Transverse colon (tissue), 4 donors: Measurements from ENCODE around the gene NEK7.

ENCODE experiments used
- EP300 ChIP-seq: sonication (generic); formaldehyde crosslinking; IDR thresholded peaks from one replicate; pipeline ENCODE4 v1.6.1; 2017; ENCODE audit warnings: antibody characterized with exemption, low read depth
- POLR2A ChIP-seq: fragments of 450-650 bp; IDR thresholded peaks from one replicate; pipeline ENCODE4 v1.6.1; 2016; ENCODE audit warnings: antibody characterized with exemption, mild to moderate bottlenecking, moderate library complexity
- POLR2AphosphoS5 ChIP-seq, 3 donors: sonication (generic); formaldehyde crosslinking; IDR thresholded peaks; one replicate each; pipeline ENCODE4 v1.6.1; 2016; ENCODE audit warnings: antibody characterized with exemption in 3 of 3
- TF ChIP-seq, protein P1 (sequence below), 5 experiments: fragments of 200-600 bp in 3 of 5; fragments of 450-650 bp in 2 of 5; sonication (generic) in 3 of 5; IDR thresholded peaks; 1 replicate in 2 of 5; 2 replicates in 3 of 5; pipeline ENCODE4 v1.5.1; 2016 to 2017; ENCODE audit warnings: antibody characterized with exemption in 5 of 5, inconsistent platforms in 3 of 5, mild to moderate bottlenecking in 2 of 5, moderate library complexity in 1 of 5

DNA sequence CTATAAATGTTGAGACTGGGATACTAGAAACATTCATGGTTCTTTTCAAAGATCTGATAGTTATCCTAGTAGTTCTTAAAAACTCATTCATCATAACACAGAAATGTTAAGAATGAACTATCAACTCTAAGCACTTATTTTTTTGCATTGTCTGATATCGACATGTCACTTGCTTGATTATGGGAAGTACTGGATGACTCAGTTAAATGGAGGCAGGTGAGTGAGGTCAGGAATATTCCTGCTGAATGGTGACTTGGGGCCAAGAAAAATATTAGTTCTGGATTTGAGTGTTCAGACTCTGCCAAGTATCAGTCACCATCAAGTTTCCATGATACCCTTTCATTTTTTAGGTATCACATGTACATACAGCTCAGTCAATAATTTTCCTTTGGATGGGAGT lies 63.6 kb downstream of the NEK7 start:
- TF ChIP-seq, protein P1, sequence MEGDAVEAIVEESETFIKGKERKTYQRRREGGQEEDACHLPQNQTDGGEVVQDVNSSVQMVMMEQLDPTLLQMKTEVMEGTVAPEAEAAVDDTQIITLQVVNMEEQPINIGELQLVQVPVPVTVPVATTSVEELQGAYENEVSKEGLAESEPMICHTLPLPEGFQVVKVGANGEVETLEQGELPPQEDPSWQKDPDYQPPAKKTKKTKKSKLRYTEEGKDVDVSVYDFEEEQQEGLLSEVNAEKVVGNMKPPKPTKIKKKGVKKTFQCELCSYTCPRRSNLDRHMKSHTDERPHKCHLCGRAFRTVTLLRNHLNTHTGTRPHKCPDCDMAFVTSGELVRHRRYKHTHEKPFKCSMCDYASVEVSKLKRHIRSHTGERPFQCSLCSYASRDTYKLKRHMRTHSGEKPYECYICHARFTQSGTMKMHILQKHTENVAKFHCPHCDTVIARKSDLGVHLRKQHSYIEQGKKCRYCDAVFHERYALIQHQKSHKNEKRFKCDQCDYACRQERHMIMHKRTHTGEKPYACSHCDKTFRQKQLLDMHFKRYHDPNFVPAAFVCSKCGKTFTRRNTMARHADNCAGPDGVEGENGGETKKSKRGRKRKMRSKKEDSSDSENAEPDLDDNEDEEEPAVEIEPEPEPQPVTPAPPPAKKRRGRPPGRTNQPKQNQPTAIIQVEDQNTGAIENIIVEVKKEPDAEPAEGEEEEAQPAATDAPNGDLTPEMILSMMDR (IDR thresholded peaks at IDR 0.05), result no peak
- no peak for TF ChIP-seq EP300
- TF ChIP-seq POLR2AphosphoS5 (IDR thresholded peaks at IDR 0.05), result no peak
- no peak for TF ChIP-seq POLR2A
